NCI-H1436 treated with DMSO at 0.1 percent for 48 hours (cell line): Measurements from ENCODE around the gene PACSIN2.
"Not testable (repeated sequence)": the region's sequence is repeated elsewhere in the genome, so short reads cannot be mapped to it uniquely, and the experiment has no call there.

Source experiments
- DNase-seq: peaks from one replicate; lab custom pipeline; 2025; lab: John Stamatoyannopoulos, UW

Gene PACSIN2

GRCh38 chr22:43014869-43015676 is at the start of gene PACSIN2:
Gene PACSIN2 (minus strand): TSS chr22:43015149. CDS start chr22:42912080, 103,069 bp downstream.
- DNase-seq: peak; percentile 91

- no peak for DNase-seq
Observed at GRCh38 chr22:43060183-43060582, 45.2 kb upstream of the PACSIN2 start.

- no peak for DNase-seq
Observed at GRCh38 chr22:43057641-43058040, 42.7 kb upstream of the PACSIN2 start.

- no peak for DNase-seq
Observed at GRCh38 chr22:43053176-43053575, 38.2 kb upstream of the PACSIN2 start.

- DNase-seq: no peak
Observed at GRCh38 chr22:43050995-43051394, 36.0 kb upstream of the PACSIN2 start.

- DNase-seq: no peak
Observed at GRCh38 chr22:43047605-43048004, 32.7 kb upstream of the PACSIN2 start.

GRCh38 chr22:43044290-43044712 is 29.4 kb upstream of the PACSIN2 start:
- no peak for DNase-seq

GRCh38 chr22:43042101-43042780 is 27.3 kb upstream of the PACSIN2 start:
- DNase-seq: no peak

- DNase-seq: no peak
Observed at GRCh38 chr22:43039800-43040199, 24.9 kb upstream of the PACSIN2 start.

GRCh38 chr22:43038325-43038724 is 23.4 kb upstream of the PACSIN2 start:
- DNase-seq: no peak

- no peak for DNase-seq
Observed at GRCh38 chr22:43036282-43036829, 21.4 kb upstream of the PACSIN2 start.

- no peak for DNase-seq
Observed at GRCh38 chr22:43035250-43035649, 20.3 kb upstream of the PACSIN2 start.

- no peak for DNase-seq
Observed at GRCh38 chr22:43031617-43032016, 16.7 kb upstream of the PACSIN2 start.

- no peak for DNase-seq
Observed at GRCh38 chr22:43018615-43019014, 3.7 kb upstream of the PACSIN2 start.

GRCh38 chr22:43017525-43018460 is 2.8 kb upstream of the PACSIN2 start:
- DNase-seq: no peak

- not testable (repeated sequence) for DNase-seq
Observed at GRCh38 chr22:43016150-43016549, 1.2 kb upstream of the PACSIN2 start.

GRCh38 chr22:43015677-43016042 is 711 bp upstream of the PACSIN2 start:
- no peak for DNase-seq

GRCh38 chr22:43014316-43014868 is 557 bp downstream of the PACSIN2 start:
- DNase-seq: no peak

- no peak for DNase-seq
Observed at GRCh38 chr22:43013355-43014315, 1.3 kb downstream of the PACSIN2 start.

- DNase-seq: no peak
Observed at GRCh38 chr22:43012390-43012789, 2.6 kb downstream of the PACSIN2 start.
